NOMO-1 treated with dmso at 0.1 percent for 144 hours (cell line): Measurements from ENCODE around the gene SMARCA2.

ENCODE experiments used
- DNase-seq: peaks from one replicate; lab custom pipeline; 2025; ENCODE audit not compliant: unreplicated experiment; lab: John Stamatoyannopoulos, UW

Gene SMARCA2

DNA sequence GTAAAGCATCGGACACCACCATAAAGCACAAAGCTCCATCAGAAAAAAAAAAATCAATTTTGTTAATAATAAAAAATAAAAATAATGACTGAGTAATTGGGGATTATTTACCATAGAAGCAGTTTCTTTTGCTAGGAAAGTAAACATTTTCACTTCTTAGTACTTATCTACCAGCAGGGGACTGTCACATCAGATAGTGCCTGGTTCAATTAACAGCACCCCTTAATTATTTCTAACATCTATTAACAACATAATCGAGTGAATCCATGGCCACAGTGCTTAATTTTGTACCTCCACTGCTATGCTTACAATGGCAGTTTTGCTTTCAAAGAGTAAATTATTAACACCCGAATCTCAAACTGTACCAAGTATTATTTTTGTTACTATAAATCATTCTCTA, 221.7 kb downstream of the SMARCA2 start:
- no peak for DNase-seq

DNA sequence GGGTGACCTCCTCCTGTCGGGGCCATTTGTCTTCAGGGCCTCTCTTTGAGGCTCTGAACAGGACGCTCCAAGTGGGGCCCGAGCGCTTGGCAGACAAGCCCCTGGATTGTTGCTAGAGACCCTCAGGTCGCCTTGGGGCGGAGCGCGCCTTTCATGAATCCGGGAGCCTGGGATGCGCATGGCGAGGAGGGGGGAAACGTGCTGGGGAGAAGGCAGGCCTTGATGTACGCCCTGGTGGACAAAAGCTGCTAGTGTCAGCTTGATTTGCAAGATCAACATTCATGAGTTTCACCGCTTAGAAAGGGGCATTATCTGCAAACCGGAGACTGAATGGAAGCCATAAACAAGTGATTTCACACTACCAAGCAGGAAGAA, 226.3 kb downstream of the SMARCA2 start:
- no peak for DNase-seq

DNA sequence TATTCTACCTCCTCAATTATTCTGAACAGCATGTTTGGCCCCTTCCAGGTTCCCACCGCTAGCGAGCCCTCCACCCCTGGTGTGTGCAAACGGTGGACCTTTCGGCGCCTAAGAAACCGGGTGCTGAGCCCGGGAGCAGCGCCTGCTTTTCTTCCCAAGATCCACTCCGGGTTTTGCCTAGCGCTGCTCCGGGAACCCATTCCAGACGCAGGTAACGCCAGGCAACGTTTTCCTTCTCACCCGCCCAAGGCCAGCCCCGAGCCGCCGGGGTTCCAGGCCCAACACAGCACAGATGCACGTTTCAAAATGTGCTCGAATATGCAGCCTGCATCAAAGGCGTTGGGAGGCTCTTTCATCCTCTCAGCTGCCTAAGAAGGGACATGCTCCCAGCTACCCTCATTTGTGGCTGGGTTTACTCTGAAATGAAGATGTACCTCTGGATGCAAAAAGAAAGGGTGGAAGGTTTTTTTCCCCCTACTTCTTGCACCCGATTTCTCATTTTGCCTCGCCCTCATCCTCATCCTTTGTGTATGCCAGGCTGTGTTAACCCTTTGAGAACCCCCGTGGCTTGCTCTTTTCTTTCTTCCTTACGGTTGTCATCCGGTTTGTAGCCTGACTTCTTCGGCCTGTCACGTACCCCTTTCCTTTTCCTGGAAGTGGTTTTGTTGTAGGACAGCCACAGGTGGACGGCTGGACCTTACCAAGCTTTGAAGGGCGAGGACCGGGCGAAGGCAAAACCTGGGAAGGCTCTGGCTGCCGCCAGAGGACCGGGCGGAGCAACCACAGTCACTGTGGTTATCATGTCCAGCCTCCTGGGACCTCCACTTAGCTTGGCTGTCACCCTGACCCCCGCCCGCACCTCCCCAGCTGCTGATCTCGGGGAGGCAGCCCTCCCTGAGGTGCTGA, 226.9 kb downstream of the SMARCA2 start:
- peak; percentile 39 for DNase-seq

DNA sequence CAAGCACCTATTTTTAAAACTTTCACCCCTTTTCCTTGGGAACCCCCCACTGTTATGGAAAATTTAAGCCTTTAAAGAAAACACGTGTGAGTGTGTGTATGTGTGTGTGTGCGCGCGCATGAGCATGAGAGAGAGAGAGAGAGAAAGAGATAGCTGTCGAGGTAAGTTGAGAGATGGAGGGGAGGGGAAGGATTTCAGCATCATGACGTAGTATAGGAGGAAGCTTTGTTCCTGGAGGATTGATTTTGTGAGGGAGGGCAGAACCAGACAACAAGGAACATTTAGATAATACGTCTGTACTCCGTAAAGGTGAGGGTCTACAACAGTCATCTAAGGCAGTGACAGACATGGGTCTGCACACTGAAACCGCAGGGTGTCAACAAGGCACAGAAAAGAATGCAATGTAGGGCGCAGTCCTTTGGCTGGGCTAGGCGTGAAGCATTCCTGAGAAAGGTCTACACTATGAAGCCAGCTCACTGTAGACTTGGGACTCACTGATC, 227.7 kb downstream of the SMARCA2 start:
- no peak for DNase-seq
